OCI-LY3 (cell line): ENCODE results near the gene CHAF1A.
A peak's percentile ranks its signal among the peaks of the same experiment; 100 is the strongest.

Experiments
- H2AFZ ChIP-seq: fragments of 200-600, 300-600 bp; shearing (Covaris generic); 2 replicates; pipeline ENCODE4 v1.6.0; 2014; ENCODE audit warnings: antibody characterized with exemption, low read depth, low read length
- H3K27ac ChIP-seq: fragments of 200-600, 300-600 bp; sonication (generic); 2 replicates; pipeline ENCODE4 v1.5.1; 2014; ENCODE audit warnings: mild to moderate bottlenecking, low read length, moderate library complexity, mixed read lengths
- H3K27me3 ChIP-seq: fragments of 200-600, 300-600 bp; sonication (generic); 2 replicates; pipeline ENCODE4 v1.6.1; 2014; ENCODE audit warnings: low read depth, low read length, mixed read lengths
- H3K36me3 ChIP-seq: fragments of 200-600, 300-600 bp; sonication (generic); replicated peaks from 2 replicates; pipeline ENCODE3; 2014; ENCODE audit warnings: low read depth, low read length, mixed read lengths
- H3K4me1 ChIP-seq: fragments of 300-600, 200-600 bp; sonication (generic); 2 replicates; pipeline ENCODE4 v1.6.1; 2014; ENCODE audit warnings: low read length, mixed read lengths
- H3K4me2 ChIP-seq: fragments of 200-600, 300-600 bp; sonication (generic); 2 replicates; pipeline ENCODE4 v1.6.1; 2014; ENCODE audit warnings: low read length, mixed read lengths
- H3K4me3 ChIP-seq: fragments of 300-600, 200-600 bp; sonication (generic); 2 replicates; pipeline ENCODE4 v1.5.1; 2014; ENCODE audit warnings: antibody characterized with exemption, mild to moderate bottlenecking, low read length, moderate library complexity
- H3K79me2 ChIP-seq: fragments of 300-600, 200-600 bp; shearing (Covaris generic); 2 replicates; pipeline ENCODE4 v1.6.1; 2014; ENCODE audit warnings: mild to moderate bottlenecking, low read length, mixed read lengths
- H3K9ac ChIP-seq: fragments of 300-600, 200-600 bp; shearing (Covaris generic); 2 replicates; pipeline ENCODE4 v1.6.0; 2014; ENCODE audit warnings: mild to moderate bottlenecking, low read length, moderate library complexity
- H3K9me3 ChIP-seq: fragments of 200-600, 300-600 bp; shearing (Covaris generic); 2 replicates; pipeline ENCODE4 v1.6.1; 2014; ENCODE audit warnings: low read length, mixed read lengths; ENCODE audit not compliant: insufficient read depth
- H4K20me1 ChIP-seq: fragments of 200-600, 300-600 bp; sonication (generic); 2 replicates; pipeline ENCODE4 v1.6.1; 2016; ENCODE audit warnings: low read length, mixed read lengths; ENCODE audit not compliant: insufficient read depth
- EZH2phosphoT487 ChIP-seq: fragments of 200-600 bp; shearing (Covaris generic); IDR thresholded peaks from 2 replicates; pipeline ENCODE4 v1.6.1; 2018; ENCODE audit warnings: antibody characterized with exemption, mixed run types, low read depth
- TF ChIP-seq, protein P1 (sequence below): fragments of 200-600, 300-600 bp; sonication (generic); IDR thresholded peaks from 2 replicates; pipeline ENCODE4 v1.5.1; 2014; ENCODE audit warnings: antibody characterized with exemption, low read length, low read depth

CHAF1A gene

DNA sequence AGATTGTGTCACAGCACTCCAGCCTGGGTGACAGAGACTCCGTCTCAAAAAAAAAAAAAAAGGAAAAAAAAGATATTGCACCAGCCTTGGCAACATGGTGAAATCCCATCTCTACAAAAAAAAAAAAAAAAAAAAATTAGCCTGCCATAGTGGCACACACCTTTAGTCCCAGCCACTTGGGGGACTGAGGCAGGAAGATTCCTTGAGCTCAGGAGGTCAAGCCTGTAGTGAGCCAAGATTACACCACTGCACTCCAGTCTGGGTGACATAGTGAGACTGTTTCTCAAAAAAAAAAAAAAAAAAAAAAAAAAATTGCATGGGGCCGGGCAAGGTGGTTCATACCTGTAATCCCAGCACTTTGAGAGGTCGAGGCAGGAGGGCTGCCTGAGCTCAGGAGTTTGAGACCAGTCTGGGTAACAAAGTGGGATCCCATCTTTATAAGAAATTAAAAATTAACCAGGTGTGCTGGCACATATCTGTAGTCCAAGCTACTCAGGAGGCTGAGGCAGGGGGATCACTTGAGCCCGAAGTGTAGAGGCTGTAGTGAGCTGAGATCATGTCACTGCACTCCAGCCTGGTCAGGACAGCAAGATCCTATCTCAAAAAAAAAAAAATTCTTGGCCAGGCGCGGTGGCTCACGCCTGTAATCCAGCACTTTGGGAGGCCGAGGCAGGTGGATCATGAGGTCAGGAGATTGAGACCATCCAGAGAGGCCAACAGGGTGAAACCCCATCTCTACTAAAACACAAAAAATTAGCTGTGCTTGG is 62.6 kb downstream of the CHAF1A start:
- no peak overlapping the region for H3K4me3 ChIP-seq
- no peaks in the 10 kb centered on the region for H3K27me3 ChIP-seq
- no peaks in the 10 kb centered on the region for H3K4me1 ChIP-seq
- H4K20me1 ChIP-seq: no peaks in the 10 kb centered on the region
- no peaks in the 10 kb centered on the region for H3K36me3 ChIP-seq
- no peak overlapping the region for H2AFZ ChIP-seq
- H3K9me3 ChIP-seq: no peaks in the 10 kb centered on the region
- H3K9ac ChIP-seq: no peak overlapping the region
- H3K79me2 ChIP-seq: no peaks in the 10 kb centered on the region
- no peak overlapping the region for H3K4me2 ChIP-seq
- TF ChIP-seq, protein P1, sequence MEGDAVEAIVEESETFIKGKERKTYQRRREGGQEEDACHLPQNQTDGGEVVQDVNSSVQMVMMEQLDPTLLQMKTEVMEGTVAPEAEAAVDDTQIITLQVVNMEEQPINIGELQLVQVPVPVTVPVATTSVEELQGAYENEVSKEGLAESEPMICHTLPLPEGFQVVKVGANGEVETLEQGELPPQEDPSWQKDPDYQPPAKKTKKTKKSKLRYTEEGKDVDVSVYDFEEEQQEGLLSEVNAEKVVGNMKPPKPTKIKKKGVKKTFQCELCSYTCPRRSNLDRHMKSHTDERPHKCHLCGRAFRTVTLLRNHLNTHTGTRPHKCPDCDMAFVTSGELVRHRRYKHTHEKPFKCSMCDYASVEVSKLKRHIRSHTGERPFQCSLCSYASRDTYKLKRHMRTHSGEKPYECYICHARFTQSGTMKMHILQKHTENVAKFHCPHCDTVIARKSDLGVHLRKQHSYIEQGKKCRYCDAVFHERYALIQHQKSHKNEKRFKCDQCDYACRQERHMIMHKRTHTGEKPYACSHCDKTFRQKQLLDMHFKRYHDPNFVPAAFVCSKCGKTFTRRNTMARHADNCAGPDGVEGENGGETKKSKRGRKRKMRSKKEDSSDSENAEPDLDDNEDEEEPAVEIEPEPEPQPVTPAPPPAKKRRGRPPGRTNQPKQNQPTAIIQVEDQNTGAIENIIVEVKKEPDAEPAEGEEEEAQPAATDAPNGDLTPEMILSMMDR: no peak
- no peak for TF ChIP-seq EZH2phosphoT487
- no peak overlapping the region for H3K27ac ChIP-seq

DNA sequence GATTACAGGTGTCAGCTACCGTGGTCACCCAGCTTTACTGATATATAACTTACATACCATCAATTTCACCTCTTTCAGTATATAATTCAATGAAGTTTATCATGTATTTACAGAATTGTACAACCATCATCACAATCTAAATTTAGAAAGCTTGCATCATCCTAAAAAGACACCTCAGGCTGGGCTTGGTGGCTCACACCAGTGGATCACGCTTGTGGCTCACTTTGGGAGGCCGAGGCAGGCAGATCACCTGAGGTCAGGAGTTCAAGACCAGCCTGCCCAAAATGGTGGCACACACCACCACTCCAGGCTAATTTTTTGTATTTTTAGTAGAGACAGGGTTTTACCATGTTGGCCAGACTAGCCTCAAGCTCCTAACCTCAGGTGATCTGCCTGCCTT is 65.4 kb downstream of the CHAF1A start:
- no peak for TF ChIP-seq EZH2phosphoT487
- TF ChIP-seq, protein P1: no peak
- H3K4me2 ChIP-seq: no peak overlapping the region
- no peak overlapping the region for H3K27ac ChIP-seq
- peaks cover 5% of the 10 kb centered on the region for H3K79me2 ChIP-seq
- no peaks in the 10 kb centered on the region for H3K36me3 ChIP-seq
- no peak overlapping the region for H3K9ac ChIP-seq
- H3K4me1 ChIP-seq: peaks cover 4% of the 10 kb centered on the region
- no peaks in the 10 kb centered on the region for H3K27me3 ChIP-seq
- H3K4me3 ChIP-seq: no peak overlapping the region
- H3K9me3 ChIP-seq: no peaks in the 10 kb centered on the region
- H4K20me1 ChIP-seq: no peaks in the 10 kb centered on the region
- no peak overlapping the region for H2AFZ ChIP-seq

DNA sequence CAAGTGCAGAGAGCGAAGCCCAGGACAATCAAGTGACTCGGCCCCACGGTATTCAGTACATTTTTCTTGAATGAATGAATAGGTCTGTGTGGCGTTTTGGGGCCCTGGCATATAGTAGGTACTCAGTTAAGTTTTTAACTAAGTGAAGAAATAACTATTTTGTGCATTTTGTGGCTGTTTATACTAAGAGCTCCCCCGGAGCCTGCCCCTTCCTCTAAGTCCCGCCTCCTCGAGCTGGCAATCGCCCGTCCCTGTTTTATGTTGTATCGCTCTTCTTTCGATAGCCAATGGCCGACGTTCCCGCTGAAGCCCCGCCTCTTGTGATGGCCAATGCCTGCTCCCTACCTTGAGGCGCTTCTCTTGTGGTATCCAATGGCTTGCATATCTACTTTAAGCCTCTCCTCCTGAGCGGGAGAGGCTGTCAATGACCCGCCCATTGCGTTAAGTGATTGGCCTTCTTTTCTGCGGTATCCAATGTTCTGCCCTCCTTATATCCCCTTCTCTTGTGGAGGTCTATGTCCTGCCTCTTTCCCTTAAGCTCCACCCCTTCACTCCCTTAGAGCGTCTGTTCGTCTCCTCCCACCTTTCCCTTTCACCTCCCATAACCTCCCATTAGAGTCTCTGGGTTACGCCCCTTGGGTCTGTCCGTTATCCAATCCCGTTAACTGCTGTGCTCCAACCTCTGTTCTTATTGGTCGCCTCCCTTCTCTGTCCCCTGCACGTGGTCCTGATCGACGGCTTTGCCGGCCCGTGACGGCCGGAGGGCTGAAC is 69.1 kb downstream of the CHAF1A start:
- Histone ChIP-seq H3K27me3 (no peaks in the 10 kb centered on the region), H2AFZ (peak overlapping the region; percentile 75), H3K9ac (peak overlapping the region; percentile 73), H3K9me3 (no peaks in the 10 kb centered on the region), H3K4me3 (peak overlapping the region; percentile 80), H4K20me1 (no peaks in the 10 kb centered on the region), H3K4me2 (peak overlapping the region; percentile 61), H3K27ac (peak overlapping the region; percentile 79), H3K79me2 (peaks cover 33% of the 10 kb centered on the region), H3K4me1 (peaks cover 19% of the 10 kb centered on the region), H3K36me3 (peaks cover 9% of the 10 kb centered on the region)
- no peak for TF ChIP-seq EZH2phosphoT487
- TF ChIP-seq, protein P1: no peak

DNA sequence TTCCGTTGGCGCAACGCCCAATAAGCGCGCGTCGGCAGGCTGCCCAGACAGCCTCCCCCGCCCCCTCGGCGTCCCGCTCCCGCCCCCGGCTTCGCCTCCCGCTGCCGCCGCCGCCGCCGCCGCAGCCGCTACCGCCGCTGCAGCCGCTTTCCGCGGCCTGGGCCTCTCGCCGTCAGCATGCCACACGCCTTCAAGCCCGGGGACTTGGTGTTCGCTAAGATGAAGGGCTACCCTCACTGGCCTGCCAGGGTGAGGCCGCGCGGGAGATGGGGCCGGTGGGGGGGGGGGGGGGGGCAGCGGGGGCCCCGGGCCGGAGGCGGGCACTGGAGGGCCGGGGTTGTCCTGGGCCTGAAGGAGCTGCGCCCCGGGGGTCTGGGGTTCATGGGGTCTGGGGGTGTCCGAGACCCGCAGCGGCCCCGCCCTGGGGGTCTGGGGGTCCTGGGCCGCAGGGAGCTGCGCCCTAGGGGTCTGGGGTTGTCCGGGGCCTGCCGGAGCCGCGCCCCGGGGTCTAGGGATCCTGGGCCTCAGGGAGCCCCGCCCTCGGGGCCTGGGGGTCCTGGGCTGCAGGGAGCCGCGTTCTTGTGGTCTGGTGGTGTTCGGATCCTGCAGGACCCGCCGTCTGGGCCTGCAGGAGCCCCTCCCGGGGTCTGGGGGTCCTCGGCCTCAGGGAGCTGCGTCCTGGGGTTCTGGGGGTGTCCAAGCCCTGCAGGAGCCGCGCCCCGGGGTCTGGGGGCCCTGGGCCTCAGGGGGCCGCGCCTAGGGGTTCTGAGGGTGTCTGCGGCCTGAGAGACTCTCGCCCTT is 69.9 kb downstream of the CHAF1A start, which contains the start of gene HDGFL2:
TSS of gene HDGFL2 (plus strand) at position 124 of the 801 bp plus-strand sequence. CDS start at position 178, 54 bp downstream.
- H3K27ac ChIP-seq: peak within 1 kb of the TSS; percentile 79
- peak within 1 kb of the TSS; percentile 93 for H3K9ac ChIP-seq
- H3K4me3 ChIP-seq: peak within 1 kb of the TSS; percentile 93
- H4K20me1 ChIP-seq: no peaks in the 10 kb centered on the region
- no peaks in the 10 kb centered on the region for H3K27me3 ChIP-seq
- peaks cover 19% of the 10 kb centered on the region for H3K4me1 ChIP-seq
- H3K36me3 ChIP-seq: peaks cover 14% of the 10 kb centered on the region
- H3K79me2 ChIP-seq: peaks cover 33% of the 10 kb centered on the region
- TF ChIP-seq, protein P1: no peak
- TF ChIP-seq EZH2phosphoT487: no peak
- peak within 1 kb of the TSS; percentile 97 for H3K4me2 ChIP-seq
- no peaks in the 10 kb centered on the region for H3K9me3 ChIP-seq
- H2AFZ ChIP-seq: peak within 1 kb of the TSS; percentile 75
